Stimulated activated CD4-positive, alpha-beta T cell treated with anti-CD3 and anti-CD28 coated beads, Interleukin-1b, Interleukin-23, amount 100 ng/mL, for 1 hour (primary cell): Measurements from ENCODE around the gene SLC6A2.
"Not testable (repeated sequence)": the region's sequence is repeated elsewhere in the genome, so short reads cannot be mapped to it uniquely, and the experiment has no call there.

ENCODE experiments used
- DNase-seq, 2 donors: peaks; one replicate each; pipeline ENCODE4 v3.0.0-alpha.2; 2020; ENCODE audit warnings: low read depth in 2 of 2

The SLC6A2 gene

GRCh38 chr16:55655897-55656681 is at the start of gene SLC6A2:
Gene SLC6A2 (plus strand): TSS chr16:55655988. CDS start chr16:55656695, 707 bp downstream.
- DNase-seq: no peak

GRCh38 chr16:55613613-55614335 is 42.0 kb upstream of the SLC6A2 start:
- DNase-seq: no peak

DNA sequence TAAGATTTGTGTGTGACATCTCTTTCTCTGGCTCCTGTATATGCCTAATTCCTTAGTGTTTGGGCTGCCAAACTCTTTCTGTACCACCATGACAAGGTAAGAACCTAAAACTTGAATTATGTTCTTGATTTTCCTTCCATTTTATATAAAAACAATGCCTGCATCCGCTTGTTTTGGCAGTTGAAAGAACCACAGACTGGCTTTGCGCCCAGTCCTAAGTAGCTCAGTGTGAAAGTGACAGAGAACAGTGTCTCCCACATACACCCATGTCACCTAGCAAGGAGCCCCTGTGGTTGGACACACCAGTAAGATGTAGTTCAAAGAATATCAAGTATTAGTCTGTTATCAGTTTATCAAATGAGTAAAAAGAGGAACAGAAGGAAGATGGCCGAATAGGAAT is 40.7 kb upstream of the SLC6A2 start:
- no peak for DNase-seq

GRCh38 chr16:55615670-55616069 is 40.1 kb upstream of the SLC6A2 start:
- DNase-seq: not testable (repeated sequence)

- DNase-seq: no peak
Measured at GRCh38 chr16:55621771-55622170, 34.0 kb upstream of the SLC6A2 start.

- no peak for DNase-seq
Measured at GRCh38 chr16:55622272-55622671, 33.5 kb upstream of the SLC6A2 start.

DNA sequence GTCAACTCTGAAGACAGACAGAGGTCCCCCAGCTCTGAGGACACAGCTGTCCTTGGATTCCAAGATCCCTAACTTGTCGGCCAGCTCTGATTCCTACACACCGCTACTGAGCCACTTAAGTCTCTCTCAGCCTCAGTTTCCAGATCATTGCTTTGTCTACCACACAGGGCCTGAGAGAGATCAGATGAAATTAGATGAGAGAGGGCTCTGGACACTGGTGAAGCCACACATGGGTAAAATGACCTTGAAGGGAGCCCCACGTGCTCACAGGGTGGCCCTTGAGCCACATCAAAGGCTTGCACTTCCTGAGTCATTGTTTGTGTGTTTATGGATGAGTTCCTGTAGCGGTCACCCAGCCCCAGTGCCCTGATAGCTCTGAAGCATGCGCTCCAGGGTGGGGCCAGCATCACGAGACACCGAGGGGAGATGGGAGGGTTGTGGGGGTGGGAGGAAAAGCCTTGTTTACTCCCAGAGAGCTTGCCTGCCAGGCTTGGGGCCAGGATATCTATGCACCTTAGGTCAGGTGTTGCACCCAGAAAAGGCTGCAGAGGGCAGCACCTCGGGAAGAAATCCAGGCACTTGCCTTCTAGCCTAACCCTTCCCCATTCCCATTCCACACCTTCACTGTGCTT is 32.7 kb upstream of the SLC6A2 start:
- no peak for DNase-seq

DNA sequence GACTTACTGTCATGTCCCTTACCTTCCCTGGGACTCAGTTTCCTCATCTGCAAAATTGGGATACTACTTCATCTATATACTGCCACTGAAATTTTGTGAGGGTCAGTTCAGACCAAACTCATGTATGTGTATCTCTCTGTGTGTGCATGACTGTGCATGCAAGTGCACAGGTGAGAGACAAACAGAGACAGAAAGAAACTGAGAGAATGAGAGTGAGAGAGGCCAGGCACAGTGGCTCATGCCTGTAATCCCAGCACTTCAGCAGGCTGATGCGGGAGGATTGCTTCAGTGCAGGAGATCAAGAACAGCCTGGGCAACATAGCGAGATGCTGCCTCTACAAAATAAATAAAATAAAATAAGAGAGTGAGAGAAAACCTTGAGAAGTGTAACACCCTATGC is 32.1 kb upstream of the SLC6A2 start:
- DNase-seq: no peak

GRCh38 chr16:55624696-55625095 is 31.1 kb upstream of the SLC6A2 start:
- no peak for DNase-seq

- no peak for DNase-seq
Measured at GRCh38 chr16:55625843-55626242, 29.9 kb upstream of the SLC6A2 start.

DNA sequence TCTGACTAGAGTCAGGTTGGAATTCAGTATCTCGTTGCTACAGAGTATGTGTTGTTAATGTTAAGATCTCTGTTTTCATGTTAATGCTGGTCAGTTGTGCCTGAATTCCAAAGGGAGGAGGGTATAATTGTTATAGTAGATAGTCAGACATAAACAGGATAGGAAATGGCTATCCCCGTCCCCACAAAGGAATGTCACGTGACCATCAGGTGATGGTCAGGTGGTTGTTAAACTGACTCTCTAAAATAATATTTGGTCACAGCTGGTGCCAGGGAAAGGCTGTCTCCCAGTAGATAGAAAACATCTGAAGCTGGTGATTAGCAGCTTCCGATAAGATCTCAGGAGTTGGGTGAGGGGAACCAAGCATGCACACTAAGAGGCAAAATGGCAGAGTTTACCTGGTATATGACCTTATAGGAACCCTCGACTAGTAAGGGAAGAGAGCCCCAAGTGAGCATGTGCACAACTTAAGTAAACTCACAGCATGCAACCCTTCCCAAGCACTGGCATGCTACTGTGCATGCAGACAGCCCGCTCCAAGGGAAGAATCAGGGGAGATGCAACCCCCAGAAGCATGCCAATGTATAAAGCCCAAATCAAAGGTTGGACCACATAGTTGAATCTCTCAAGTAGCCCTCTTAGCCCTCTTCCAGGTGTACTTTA is 27.4 kb upstream of the SLC6A2 start:
- DNase-seq: no peak

GRCh38 chr16:55630774-55631173 is 25.0 kb upstream of the SLC6A2 start:
- DNase-seq: no peak

- DNase-seq: no peak
Measured at GRCh38 chr16:55632259-55632658, 23.5 kb upstream of the SLC6A2 start.

DNA sequence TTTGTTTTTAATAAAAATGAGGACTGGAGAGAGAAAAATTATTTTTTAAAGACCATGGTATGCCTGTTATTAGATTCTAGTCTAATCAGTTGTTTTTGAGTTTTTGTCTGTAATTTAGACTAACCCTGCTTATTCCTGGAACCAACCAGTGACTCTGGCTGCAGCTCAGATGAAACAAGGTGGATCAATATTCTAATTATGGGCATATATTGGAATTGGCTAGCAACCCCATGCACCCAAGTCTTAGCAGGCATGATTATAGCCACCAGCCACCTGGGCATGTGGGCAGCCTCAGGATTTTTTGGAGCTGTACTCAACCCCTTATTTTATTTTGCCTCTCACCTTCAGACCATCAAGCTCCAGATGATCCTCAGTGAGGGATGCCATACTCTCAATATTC is 21.6 kb upstream of the SLC6A2 start:
- DNase-seq: no peak

- no peak for DNase-seq
Measured at GRCh38 chr16:55638256-55638655, 17.5 kb upstream of the SLC6A2 start.

DNA sequence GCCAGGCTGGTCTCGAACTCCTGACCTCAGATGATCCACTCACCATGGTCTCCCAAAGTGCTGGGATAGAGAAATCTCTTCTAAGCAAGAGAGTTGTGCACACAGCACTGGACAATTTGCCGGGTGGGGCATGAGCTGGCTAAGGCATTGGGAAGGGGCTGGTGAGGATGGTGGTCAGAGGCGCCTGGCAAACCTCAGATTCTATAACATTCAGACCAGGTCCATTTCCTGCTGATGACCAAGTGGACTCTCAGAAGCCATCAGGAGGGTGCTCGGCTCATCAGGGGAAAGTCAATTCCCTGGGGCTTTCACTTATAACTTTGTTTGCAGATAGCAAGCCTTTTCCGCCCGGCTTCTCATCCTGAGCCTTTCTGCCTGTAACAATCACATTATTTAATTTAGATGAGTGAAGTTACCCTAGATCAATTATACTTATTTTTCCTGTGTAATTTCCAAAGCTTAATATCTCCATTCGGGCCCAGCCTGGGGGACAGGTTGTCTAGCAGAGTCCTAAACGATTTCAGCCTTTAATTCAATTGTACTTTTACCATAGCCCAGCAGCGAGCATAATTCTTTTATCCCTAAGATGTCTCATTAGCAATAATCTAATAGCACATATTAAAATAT is 15.0 kb upstream of the SLC6A2 start:
- DNase-seq: no peak

DNA sequence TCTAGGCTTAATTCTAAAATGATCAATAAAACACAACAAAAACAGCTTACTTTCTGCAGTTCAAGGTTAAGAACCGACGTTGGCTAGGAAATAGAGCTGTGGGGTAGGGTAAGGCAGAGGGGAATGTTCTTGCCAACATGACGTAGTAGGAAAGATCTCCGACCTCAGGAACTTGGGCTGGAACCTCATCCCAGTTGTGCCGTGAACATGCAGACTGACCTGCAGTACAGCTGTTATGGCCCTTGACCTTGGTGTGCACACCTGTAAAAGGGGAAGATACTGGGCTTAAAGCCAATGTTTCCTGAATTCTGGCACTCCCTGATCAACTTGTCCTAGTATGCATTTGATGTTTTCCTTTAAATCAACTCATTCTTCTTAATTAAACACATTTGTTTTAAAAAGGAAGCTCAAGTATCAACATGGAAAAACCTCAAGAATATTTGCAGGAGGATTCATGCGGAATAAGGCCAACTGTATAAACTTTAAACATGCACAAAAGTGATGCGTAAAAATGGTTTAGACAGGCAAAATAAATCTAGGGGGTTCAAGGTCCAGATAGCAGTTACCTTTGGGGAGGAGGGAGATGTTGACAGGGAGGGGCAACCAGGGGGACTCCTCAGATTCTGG is 14.2 kb upstream of the SLC6A2 start:
- no peak for DNase-seq

GRCh38 chr16:55642611-55643010 is 13.2 kb upstream of the SLC6A2 start:
- no peak for DNase-seq

DNA sequence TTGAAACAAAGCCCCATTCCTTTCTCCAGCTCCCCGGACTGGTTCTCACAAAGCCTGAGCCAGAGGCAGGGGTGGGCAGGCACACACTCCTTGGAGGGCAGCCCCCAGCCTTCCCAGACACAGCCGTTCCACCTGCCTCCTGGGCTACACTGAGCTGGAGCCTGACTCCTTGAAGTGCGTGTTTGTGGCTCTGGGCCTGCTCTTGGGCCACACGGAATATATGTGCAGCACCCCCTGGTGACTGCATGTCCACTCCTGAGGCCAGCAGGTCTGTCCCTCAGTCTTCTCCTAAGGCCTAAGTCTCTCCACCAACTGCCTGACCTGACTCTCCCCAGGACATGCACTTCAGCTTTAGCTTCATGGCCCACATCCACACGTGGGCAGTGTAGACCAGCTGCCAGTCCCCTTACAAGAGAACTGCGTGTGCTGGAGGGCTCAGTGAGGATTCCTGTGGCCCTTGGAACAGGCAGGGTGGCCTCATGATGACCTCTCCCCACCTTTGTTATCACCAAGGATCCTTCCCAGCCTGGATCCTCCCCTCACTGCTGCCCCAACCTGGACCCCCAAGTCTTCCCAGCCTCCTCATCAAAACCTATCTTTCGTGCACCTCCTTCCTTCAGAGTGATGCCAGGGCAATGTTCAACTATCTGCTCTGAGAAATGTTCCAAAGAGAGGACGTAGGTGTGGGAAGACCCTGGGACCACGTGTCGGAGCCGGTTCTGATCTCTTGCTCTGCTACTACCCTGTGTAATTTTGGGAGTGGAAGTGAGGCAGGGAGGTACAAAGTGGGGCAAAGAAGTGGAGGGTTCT is 12.4 kb upstream of the SLC6A2 start:
- DNase-seq: no peak

DNA sequence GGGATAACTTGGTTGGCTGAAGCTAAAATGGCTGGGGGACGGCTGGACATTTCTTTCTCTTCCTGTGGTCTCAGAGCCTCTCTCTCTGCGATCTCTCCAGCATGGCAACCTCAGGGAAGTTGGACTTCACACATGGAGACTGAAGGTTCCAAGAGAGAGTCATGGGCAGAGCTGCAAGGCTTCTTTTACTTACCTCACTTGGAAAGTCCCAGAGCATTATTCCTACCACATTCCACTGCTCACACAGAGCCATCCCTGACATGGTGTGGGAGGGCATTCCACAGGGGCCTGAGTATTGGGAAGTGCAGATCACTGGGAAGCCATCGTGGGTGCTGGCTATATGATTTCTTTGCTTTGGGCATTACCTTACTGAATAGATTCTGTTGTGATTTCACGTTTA is 9.8 kb upstream of the SLC6A2 start:
- no peak for DNase-seq

- no peak for DNase-seq
Measured at GRCh38 chr16:55647343-55647742, 8.4 kb upstream of the SLC6A2 start.
